NB4 (cell line): Measurements from ENCODE around the gene STK39.

ENCODE experiments used
- MYC ChIP-seq: IDR thresholded peaks from 2 replicates; pipeline ENCODE4 v1.6.1; 2011; ENCODE audit warnings: low read depth, low read length
- POLR2A ChIP-seq: IDR thresholded peaks from 2 replicates; pipeline ENCODE4 v1.6.1; 2011; ENCODE audit warnings: mild to moderate bottlenecking; ENCODE audit not compliant: insufficient read length; ENCODE audit errors: extremely low read depth
- TF ChIP-seq, protein P1 (sequence below): IDR thresholded peaks from one replicate; pipeline ENCODE4 v1.5.1; 2012; ENCODE audit warnings: low read depth, low read length
- TF ChIP-seq, protein P2 (sequence below): IDR thresholded peaks from 2 replicates; pipeline ENCODE4 v1.6.1; 2011; ENCODE audit warnings: low read depth, low read length

DNA sequence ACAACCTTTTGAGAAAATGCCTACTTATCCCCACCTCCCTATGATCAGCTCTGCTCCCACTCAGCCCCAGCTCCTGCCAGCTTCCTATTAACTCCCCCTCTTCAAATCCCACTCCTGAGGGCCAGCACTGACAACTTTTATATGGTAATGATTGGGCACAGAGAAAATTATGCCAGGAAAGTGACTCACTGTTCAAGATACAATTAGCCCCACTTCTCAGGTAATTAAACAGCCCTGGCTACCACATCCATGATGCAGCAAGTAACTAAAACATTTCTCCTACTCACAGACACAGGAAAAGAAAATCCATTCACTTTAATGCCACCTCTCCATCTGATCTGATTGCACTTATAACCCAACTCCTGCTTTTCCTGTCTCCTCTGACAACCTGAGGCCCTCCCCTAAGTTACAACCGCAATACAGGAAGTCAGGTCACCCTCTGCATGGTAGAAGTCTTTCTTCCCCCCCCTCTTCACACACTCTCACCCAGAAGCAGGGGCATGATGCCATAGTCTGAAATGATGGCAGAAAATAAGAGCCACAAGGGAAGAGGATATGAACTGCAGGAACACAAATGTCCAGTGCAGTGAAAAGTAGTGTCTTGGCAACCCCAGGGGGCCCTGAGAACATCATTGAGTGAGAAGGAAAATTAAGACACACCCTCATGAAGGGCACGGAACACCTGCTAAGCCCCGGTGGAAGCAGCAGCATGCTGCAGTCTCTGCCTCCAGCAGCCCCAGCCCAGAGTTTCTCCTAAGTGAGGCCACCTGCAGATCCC, 54.4 kb downstream of the STK39 start:
- TF ChIP-seq, protein P1, sequence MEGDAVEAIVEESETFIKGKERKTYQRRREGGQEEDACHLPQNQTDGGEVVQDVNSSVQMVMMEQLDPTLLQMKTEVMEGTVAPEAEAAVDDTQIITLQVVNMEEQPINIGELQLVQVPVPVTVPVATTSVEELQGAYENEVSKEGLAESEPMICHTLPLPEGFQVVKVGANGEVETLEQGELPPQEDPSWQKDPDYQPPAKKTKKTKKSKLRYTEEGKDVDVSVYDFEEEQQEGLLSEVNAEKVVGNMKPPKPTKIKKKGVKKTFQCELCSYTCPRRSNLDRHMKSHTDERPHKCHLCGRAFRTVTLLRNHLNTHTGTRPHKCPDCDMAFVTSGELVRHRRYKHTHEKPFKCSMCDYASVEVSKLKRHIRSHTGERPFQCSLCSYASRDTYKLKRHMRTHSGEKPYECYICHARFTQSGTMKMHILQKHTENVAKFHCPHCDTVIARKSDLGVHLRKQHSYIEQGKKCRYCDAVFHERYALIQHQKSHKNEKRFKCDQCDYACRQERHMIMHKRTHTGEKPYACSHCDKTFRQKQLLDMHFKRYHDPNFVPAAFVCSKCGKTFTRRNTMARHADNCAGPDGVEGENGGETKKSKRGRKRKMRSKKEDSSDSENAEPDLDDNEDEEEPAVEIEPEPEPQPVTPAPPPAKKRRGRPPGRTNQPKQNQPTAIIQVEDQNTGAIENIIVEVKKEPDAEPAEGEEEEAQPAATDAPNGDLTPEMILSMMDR = no peak
- TF ChIP-seq, protein P2, sequence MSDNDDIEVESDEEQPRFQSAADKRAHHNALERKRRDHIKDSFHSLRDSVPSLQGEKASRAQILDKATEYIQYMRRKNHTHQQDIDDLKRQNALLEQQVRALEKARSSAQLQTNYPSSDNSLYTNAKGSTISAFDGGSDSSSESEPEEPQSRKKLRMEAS = no peak
- TF ChIP-seq POLR2A (no peak), MYC (no peak)
